Endothelial cell of umbilical vein (primary cell): ENCODE measurements around the gene RBM4. TPM values are rescaled to one million over a fixed set of nuclear protein-coding genes. Genes with fewer than 3 reads are reported as not detected.

Experiments
- BruUV-seq: library from RNA; stranded (reverse); fragments of 400-500 nt; replicated peaks from 2 replicates; lab custom pipeline; 2021; lab: Mats Ljungman, UMichigan
- CTCF ChIA-PET: fragments of 300-600, 350-600 bp; sonication (Branson Sonifier 250); formaldehyde crosslinking; loops from one replicate; lab custom pipeline; 2021; ENCODE audit warnings: antibody characterized with exemption, inconsistent platforms; lab: Charles Lee
- POLR2A ChIA-PET: fragments of 300-600, 350-600 bp; sonication (Branson Sonifier 250); formaldehyde crosslinking; loops from one replicate; lab custom pipeline; 2021; ENCODE audit warnings: antibody characterized with exemption, inconsistent platforms; lab: Charles Lee
- DNase-seq: peaks from one replicate; pipeline ENCODE4 v3.0.0-alpha.2; 2011; ENCODE audit warnings: low read depth, low spot score
- FAIRE-seq: peaks from 2 replicates; lab custom pipeline; 2011; peaks lifted over from hg19 to GRCh38; lab: Jason Lieb, UNC
- H2AFZ ChIP-seq: 2 replicates; pipeline ENCODE4 v1.6.0; 2012; ENCODE audit warnings: low read depth, low read length, control low read depth, inconsistent platforms
- H3K27ac ChIP-seq: 2 replicates; pipeline ENCODE4 v1.5.1; 2011; ENCODE audit warnings: low read depth, mild to moderate bottlenecking, control low read depth, low read length, moderate library complexity; ENCODE audit not compliant: insufficient read depth
- H3K27me3 ChIP-seq, 2 experiments: 2 replicates each; pipeline versions ENCODE4 v1.6.0 to v1.6.1; 2011; ENCODE audit warnings: low read length in 2 of 2, mixed read lengths in 1 of 2; ENCODE audit not compliant: control insufficient read depth in 2 of 2, insufficient read depth in 2 of 2
- H3K36me3 ChIP-seq, 2 experiments: 2 replicates in 1 of 2; 3 replicates in 1 of 2; pipeline ENCODE4 v1.5.1; 2011; ENCODE audit warnings: low read length in 2 of 2, mild to moderate bottlenecking in 1 of 2, moderate library complexity in 1 of 2; ENCODE audit not compliant: control insufficient read depth in 2 of 2, insufficient read depth in 2 of 2; ENCODE audit errors: extremely low read depth in 1 of 2
- H3K4me1 ChIP-seq: 3 replicates; pipeline ENCODE4 v1.5.1; 2011; ENCODE audit warnings: mild to moderate bottlenecking, low read length; ENCODE audit not compliant: control insufficient read depth, insufficient read depth; ENCODE audit errors: extremely low read depth
- H3K4me2 ChIP-seq: 2 replicates; pipeline ENCODE4 v1.6.1; 2011; ENCODE audit warnings: low read length, control low read depth, mixed read lengths; ENCODE audit not compliant: insufficient read depth
- H3K4me3 ChIP-seq, 3 experiments: fragments of 200-600 bp in 1 of 3; sonication (generic), shearing (Covaris generic) in 1 of 3; replicated peaks in 1 of 3; 2 replicates each; pipeline ENCODE4 v1.5.1; 2011 to 2016; ENCODE audit warnings: control low read depth in 3 of 3, low read length in 3 of 3, mild to moderate bottlenecking in 2 of 3, inconsistent platforms in 1 of 3, low read depth in 1 of 3, moderate library complexity in 1 of 3; ENCODE audit not compliant: insufficient read depth in 1 of 3
- H3K79me2 ChIP-seq: 2 replicates; pipeline ENCODE4 v1.6.0; 2012; ENCODE audit warnings: low read length, inconsistent platforms; ENCODE audit not compliant: control insufficient read depth, insufficient read depth
- H3K9ac ChIP-seq: replicated peaks from 2 replicates; pipeline ENCODE3; 2011; ENCODE audit warnings: low read length, control low read depth; ENCODE audit not compliant: insufficient read depth; ENCODE audit errors: extremely low read depth
- H3K9me1 ChIP-seq: replicated peaks from 3 replicates; pipeline ENCODE4 v1.6.0; 2011; ENCODE audit warnings: mild to moderate bottlenecking, low read length; ENCODE audit not compliant: control insufficient read depth, insufficient read depth; ENCODE audit errors: extremely low read depth
- H3K9me3 ChIP-seq: replicated peaks from 2 replicates; pipeline ENCODE4 v1.5.1; 2012; ENCODE audit warnings: low read length, inconsistent platforms; ENCODE audit not compliant: control insufficient read depth, insufficient read depth
- H4K20me1 ChIP-seq: replicated peaks from 2 replicates; pipeline ENCODE3; 2011; ENCODE audit warnings: mild to moderate bottlenecking, low read length; ENCODE audit not compliant: control insufficient read depth, insufficient read depth; ENCODE audit errors: extremely low read depth
- CTCF ChIP-seq, 2 donors: IDR thresholded peaks; 1 replicate in 1 of 2; 2 replicates in 1 of 2; pipeline ENCODE4 v1.5.1; 2011; ENCODE audit warnings: low read length in 2 of 2, mild to moderate bottlenecking in 2 of 2, moderate library complexity in 2 of 2, control low read depth in 1 of 2, inconsistent platforms in 1 of 2, low read depth in 1 of 2; ENCODE audit not compliant: insufficient read depth in 1 of 2; ENCODE audit errors: extremely low read depth in 1 of 2
- EZH2 ChIP-seq: IDR thresholded peaks from 2 replicates; pipeline ENCODE4 v1.6.1; 2012; ENCODE audit warnings: borderline replicate concordance, low read depth, mild to moderate bottlenecking, moderate library complexity, low read length, inconsistent platforms; ENCODE audit not compliant: severe bottlenecking
- FOS ChIP-seq: IDR thresholded peaks from 2 replicates; pipeline ENCODE4 v1.6.1; 2011; ENCODE audit warnings: mild to moderate bottlenecking, low read length, moderate library complexity, borderline replicate concordance; ENCODE audit not compliant: insufficient read depth
- GATA2 ChIP-seq: IDR thresholded peaks from 2 replicates; pipeline ENCODE4 v1.7.0; 2011; ENCODE audit warnings: low read depth, mild to moderate bottlenecking, moderate library complexity, mixed read lengths, low read length; ENCODE audit not compliant: insufficient read length, insufficient read depth
- JUN ChIP-seq: IDR thresholded peaks from 2 replicates; pipeline ENCODE4 v1.6.1; 2011; ENCODE audit warnings: borderline replicate concordance, low read depth; ENCODE audit not compliant: insufficient read length, insufficient read depth
- MAX ChIP-seq: IDR thresholded peaks from 2 replicates; pipeline ENCODE4 v1.6.1; 2011; ENCODE audit not compliant: insufficient read depth, insufficient read length
- MYC ChIP-seq: IDR thresholded peaks from one replicate; pipeline ENCODE4 v1.6.1; 2011; ENCODE audit warnings: mild to moderate bottlenecking, low read depth, low read length
- POLR2A ChIP-seq: IDR thresholded peaks from 2 replicates; pipeline ENCODE4 v1.6.1; 2012; ENCODE audit warnings: low read depth, mild to moderate bottlenecking, control low read depth, low read length
- POLR2AphosphoS5 ChIP-seq: IDR thresholded peaks from 2 replicates; pipeline ENCODE4 v1.6.1; 2012; ENCODE audit warnings: low read depth, mild to moderate bottlenecking, control low read depth, low read length, moderate library complexity; ENCODE audit not compliant: insufficient read depth
- dilution Hi-C: fragments of 300-500 bp; cut with MboI; formaldehyde crosslinking; loops from one replicate; pipeline ENCODE4 v1.15.0; 2019; ENCODE audit warnings: low sequenced_read_pairs; ENCODE audit not compliant: extremely low pct_ligation_motif_present
- intact Hi-C: fragments of 100-400 bp; cut with micrococcal nuclease; formaldehyde crosslinking; loops from one replicate; pipeline ENCODE4 v1.10.0; 2022
- polyA plus RNA-seq, 4 experiments: library from polyadenylated mRNA; depleted of rRNA in 3 of 4; stranded (reverse) in 3 of 4; unstranded in 1 of 4; fragments of >200 nt; gene quantifications; 2 replicates each; pipeline versions ENCODE4 v1.2.1 to v1.2.3, GENCODE V29; 2011 to 2012; ENCODE audit warnings: missing spikeins in 1 of 4
- total RNA-seq: library from RNA; stranded (reverse); gene quantifications from 2 replicates; pipeline ENCODE4 v1.2.3, GENCODE V29; 2021

RBM4 gene
- total and polyA plus RNA-seq, 2 donors (not counting 3 experiments of a cell fraction or from before 2014, with no cell fraction given): 153 to 361 TPM

DNA sequence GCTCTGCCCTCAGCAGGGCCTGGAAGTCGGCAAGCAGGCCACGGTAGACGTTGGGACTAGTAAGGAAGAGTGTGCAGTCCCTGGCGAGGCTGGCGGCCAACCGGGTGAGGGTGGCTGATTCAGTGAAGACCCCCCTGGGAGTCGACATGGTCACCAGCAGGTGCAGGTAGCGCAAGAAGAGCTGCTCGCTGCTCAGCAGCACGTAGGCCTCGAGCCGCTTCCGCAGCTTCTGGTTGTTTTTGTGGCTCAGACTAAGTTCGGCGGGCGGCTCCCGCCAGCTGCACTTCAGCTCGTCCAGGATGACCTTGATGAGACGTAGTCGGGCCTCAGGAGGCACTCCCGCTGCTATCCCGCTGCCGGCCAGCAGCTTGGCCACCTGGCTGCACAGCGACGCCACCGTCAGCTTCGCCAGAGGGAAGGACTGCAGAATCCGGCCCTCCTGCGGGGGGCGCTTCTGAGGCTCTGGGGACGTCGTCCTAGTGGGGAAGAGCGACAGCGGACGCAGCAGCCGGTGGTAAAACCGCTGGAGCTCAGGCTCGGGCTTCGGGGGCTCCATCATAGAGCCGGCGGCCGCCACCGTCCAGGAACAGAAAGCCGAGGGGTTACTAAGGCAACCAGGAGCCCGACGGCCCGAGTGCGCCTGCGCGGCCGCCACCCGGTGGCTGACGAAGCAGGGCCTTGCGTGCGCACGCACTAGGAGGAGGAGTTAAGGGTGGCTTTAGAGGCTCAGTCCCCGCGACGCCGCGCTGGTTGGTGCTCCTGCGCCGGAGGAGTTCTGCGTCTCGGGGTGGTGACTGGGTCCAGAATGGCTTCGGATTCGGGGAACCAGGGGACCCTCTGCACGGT, 45.8 kb upstream of the RBM4 start, which contains the start of the genes CCDC87 and CCS:
Gene CCDC87, minus strand, starts transcription at position 607 of the 846 bp plus-strand sequence. Its CDS starts 48 bp downstream, at position 559.
Gene CCS, plus strand, starts transcription at position 729 of the 846 bp plus-strand sequence. Its CDS starts 77 bp downstream, at position 806.
- H3K27me3 ChIP-seq: peaks cover 0 to 2% of the 10 kb centered on the region in 2 experiments
- TF ChIP-seq MAX (no peak), GATA2 (no peak), FOS (no peak), CTCF (IDR thresholded peaks at IDR 0.05; ENCODE audit: extremely low read depth in 1 of 2, insufficient read depth in 1 of 2, low read depth in 1 of 2, low read length in 2 of 2) (peak; percentile 73 to 87), MYC (no peak), POLR2AphosphoS5 (peak; percentile 97), JUN (no peak), POLR2A (peak; percentile 98), EZH2 (no peak)
- H3K36me3 ChIP-seq: no peaks in the 10 kb centered on the region
- no TSS peak for BruUV-seq
- peaks cover 5% of the 10 kb centered on the region for H3K4me1 ChIP-seq
- no peaks in the 10 kb centered on the region for H3K79me2 ChIP-seq
- no peaks in the 10 kb centered on the region for H3K9me3 ChIP-seq
- H3K4me2 ChIP-seq: peak within 1 kb of the TSS; percentile 65
- intact Hi-C loops (loop anchor here (1.0 to 5.0 kb wide), 4 partner anchors 24 to 85 kb away; partner anchors contain the start of genes RBM14, RBM4 and RBM4B), dilution Hi-C loops (no loop called here)
- no peaks in the 10 kb centered on the region for H4K20me1 ChIP-seq
- peak within 1 kb of the TSS; percentile 59 for H3K9ac ChIP-seq
- peak within 1 kb of the TSS; percentile 22 to 63 (median 60) for H3K4me3 ChIP-seq
- H3K27ac ChIP-seq: no peak within 1 kb of the TSS
- FAIRE-seq (peak; percentile 96), DNase-seq (peak; percentile 97)
- peak within 1 kb of the TSS; percentile 83 for H2AFZ ChIP-seq
- POLR2A ChIA-PET: interaction anchor here (0.9 kb wide), 1 partner anchor 24 kb away, joined by 3 read pairs; no protein-coding TSS in a partner anchor
- H3K9me1 ChIP-seq: no peaks in the 10 kb centered on the region
- CTCF ChIA-PET: interaction anchor here (0.5 to 1.3 kb wide), 18 partner anchors 9 to 461 kb away, joined by 3 to 10 read pairs (median 4); partner anchors contain the start of genes CTSF, MRPL11, RBM14 and RBM4
